HL-60 (cell line): ENCODE results near the gene CAVIN4.

Source experiments
- DNase-seq, 2 experiments: peaks; one replicate each; pipeline ENCODE4 v3.0.0-alpha.2; 2010 to 2020; ENCODE audit warnings: low read depth in 1 of 2, low spot score in 1 of 2
- H3K27ac ChIP-seq: fragments of 250-450 bp; sonication (Bioruptor Pico); replicated peaks from 2 replicates; pipeline ENCODE4 v1.5.1; 2020; ENCODE audit warnings: mild to moderate bottlenecking, moderate library complexity
- H3K27me3 ChIP-seq: fragments of 250-450 bp; sonication (Bioruptor Pico); 2 replicates; pipeline ENCODE4 v1.5.1; 2021; ENCODE audit warnings: mild to moderate bottlenecking, moderate library complexity; ENCODE audit not compliant: insufficient read depth, poor library complexity, severe bottlenecking
- H3K4me3 ChIP-seq: replicated peaks from 2 replicates; pipeline ENCODE4 v1.5.1; 2011; ENCODE audit warnings: mild to moderate bottlenecking, control low read depth, low read length; ENCODE audit not compliant: insufficient read depth
- CTCF ChIP-seq: IDR thresholded peaks from one replicate; pipeline ENCODE4 v1.5.1; 2011; ENCODE audit warnings: low read length, control low read depth, inconsistent platforms; ENCODE audit not compliant: insufficient read depth
- GABPA ChIP-seq: IDR thresholded peaks from 2 replicates; pipeline ENCODE4 v1.6.1; 2012; ENCODE audit warnings: low read depth
- POLR2AphosphoS5 ChIP-seq: IDR thresholded peaks from 2 replicates; pipeline ENCODE4 v1.6.1; 2012; ENCODE audit warnings: low read depth
- SPI1 ChIP-seq: IDR thresholded peaks from 2 replicates; pipeline ENCODE4 v1.6.1; 2012; ENCODE audit warnings: low read depth, mild to moderate bottlenecking, borderline replicate concordance
- TF ChIP-seq, protein P1 (sequence below): IDR thresholded peaks from 2 replicates; pipeline ENCODE4 v1.6.1; 2012; ENCODE audit warnings: low read depth; ENCODE audit not compliant: insufficient replicate concordance

Gene CAVIN4

GRCh38 chr9:100586093-100586492, 8.2 kb downstream of the CAVIN4 start:
- no peak for DNase-seq
- no peak overlapping the region for H3K27ac ChIP-seq
- H3K27me3 ChIP-seq, result peaks cover 2% of the 10 kb centered on the region
- H3K4me3 ChIP-seq, result no peak overlapping the region
- TF ChIP-seq GABPA, result no peak
- no peak for TF ChIP-seq POLR2AphosphoS5
- TF ChIP-seq SPI1, result no peak
- TF ChIP-seq CTCF, result no peak
- TF ChIP-seq, protein P1, sequence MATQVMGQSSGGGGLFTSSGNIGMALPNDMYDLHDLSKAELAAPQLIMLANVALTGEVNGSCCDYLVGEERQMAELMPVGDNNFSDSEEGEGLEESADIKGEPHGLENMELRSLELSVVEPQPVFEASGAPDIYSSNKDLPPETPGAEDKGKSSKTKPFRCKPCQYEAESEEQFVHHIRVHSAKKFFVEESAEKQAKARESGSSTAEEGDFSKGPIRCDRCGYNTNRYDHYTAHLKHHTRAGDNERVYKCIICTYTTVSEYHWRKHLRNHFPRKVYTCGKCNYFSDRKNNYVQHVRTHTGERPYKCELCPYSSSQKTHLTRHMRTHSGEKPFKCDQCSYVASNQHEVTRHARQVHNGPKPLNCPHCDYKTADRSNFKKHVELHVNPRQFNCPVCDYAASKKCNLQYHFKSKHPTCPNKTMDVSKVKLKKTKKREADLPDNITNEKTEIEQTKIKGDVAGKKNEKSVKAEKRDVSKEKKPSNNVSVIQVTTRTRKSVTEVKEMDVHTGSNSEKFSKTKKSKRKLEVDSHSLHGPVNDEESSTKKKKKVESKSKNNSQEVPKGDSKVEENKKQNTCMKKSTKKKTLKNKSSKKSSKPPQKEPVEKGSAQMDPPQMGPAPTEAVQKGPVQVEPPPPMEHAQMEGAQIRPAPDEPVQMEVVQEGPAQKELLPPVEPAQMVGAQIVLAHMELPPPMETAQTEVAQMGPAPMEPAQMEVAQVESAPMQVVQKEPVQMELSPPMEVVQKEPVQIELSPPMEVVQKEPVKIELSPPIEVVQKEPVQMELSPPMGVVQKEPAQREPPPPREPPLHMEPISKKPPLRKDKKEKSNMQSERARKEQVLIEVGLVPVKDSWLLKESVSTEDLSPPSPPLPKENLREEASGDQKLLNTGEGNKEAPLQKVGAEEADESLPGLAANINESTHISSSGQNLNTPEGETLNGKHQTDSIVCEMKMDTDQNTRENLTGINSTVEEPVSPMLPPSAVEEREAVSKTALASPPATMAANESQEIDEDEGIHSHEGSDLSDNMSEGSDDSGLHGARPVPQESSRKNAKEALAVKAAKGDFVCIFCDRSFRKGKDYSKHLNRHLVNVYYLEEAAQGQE, result no peak

- no peak overlapping the region for H3K4me3 ChIP-seq
- TF ChIP-seq CTCF, result no peak
- TF ChIP-seq GABPA, result no peak
- TF ChIP-seq, protein P1, result no peak
- no peak for TF ChIP-seq SPI1
- TF ChIP-seq POLR2AphosphoS5, result no peak
- H3K27me3 ChIP-seq, result peaks cover 2% of the 10 kb centered on the region
- no peak overlapping the region for H3K27ac ChIP-seq
- DNase-seq, result no peak
Measured at GRCh38 chr9:100587375-100587774, 9.5 kb downstream of the CAVIN4 start.

GRCh38 chr9:100589582-100589981, 11.7 kb downstream of the CAVIN4 start:
- H3K27ac ChIP-seq, result no peak overlapping the region
- H3K27me3 ChIP-seq, result no peaks in the 10 kb centered on the region
- H3K4me3 ChIP-seq, result no peak overlapping the region
- TF ChIP-seq GABPA (no peak), SPI1 (no peak), POLR2AphosphoS5 (no peak), CTCF (no peak)
- TF ChIP-seq, protein P1, result no peak
- no peak for DNase-seq
